HepG2 (cell line): ENCODE results near the gene TRPV2. TPM values are rescaled to one million over a fixed set of nuclear protein-coding genes. Genes with fewer than 3 reads are reported as not detected.
"Not testable (repeated sequence)": the region's sequence is repeated elsewhere in the genome, so short reads cannot be mapped to it uniquely, and the experiment has no call there.

Experiments used
- ATAC-seq: fragments of 200-7000 bp; cut with Tn5 transposase; 3 replicates; pipeline ENCODE4 v1.9.1; 2020; ENCODE audit warnings: mild to moderate bottlenecking, moderate library complexity
- BruUV-seq: library from RNA; stranded (reverse); fragments of 400-500 nt; replicated peaks from 2 replicates; lab custom pipeline; 2021; lab: Mats Ljungman, UMichigan
- CTCF ChIA-PET: fragments of 300-600 bp; formaldehyde crosslinking; extraction: SDS; loops from one replicate; lab custom pipeline; 2021; ENCODE audit warnings: low total read pairs, inconsistent platforms, low intra/inter-chr PET ratio; lab: Yijun Ruan, JAX
- POLR2A ChIA-PET: fragments of 350-600 bp; sonication (Branson Sonifier 250); formaldehyde crosslinking; loops from one replicate; lab custom pipeline; 2020; ENCODE audit warnings: antibody characterized with exemption, inconsistent platforms; lab: Yijun Ruan, JAX
- DNase-seq: peaks from one replicate; pipeline ENCODE4 v3.0.0-alpha.2; 2015; ENCODE audit warnings: low spot score
- FAIRE-seq: peaks from 3 replicates; lab custom pipeline; 2011; peaks lifted over from hg19 to GRCh38; lab: Jason Lieb, UNC
- H2AFZ ChIP-seq: one replicate; pipeline ENCODE4 v1.6.1; 2011; ENCODE audit warnings: low read length, inconsistent platforms
- H3K27ac ChIP-seq: fragments of 300-600 bp; 3 replicates; pipeline ENCODE4 v1.8.0; 2011; ENCODE audit warnings: mixed run types, mild to moderate bottlenecking, mixed read lengths, low read length, inconsistent platforms; ENCODE audit not compliant: insufficient read depth; ENCODE audit errors: extremely low read length
- H3K27me3 ChIP-seq, 2 experiments: fragments of 200-600 bp in 1 of 2; 2 replicates in 1 of 2; 3 replicates in 1 of 2; pipeline versions ENCODE4 v1.6.0 to v1.8.0; 2011; ENCODE audit warnings: low read length in 2 of 2, mild to moderate bottlenecking in 2 of 2, moderate library complexity in 2 of 2, inconsistent platforms in 1 of 2; ENCODE audit not compliant: insufficient read depth in 2 of 2, control insufficient read depth in 1 of 2
- H3K36me3 ChIP-seq, 2 experiments: fragments of 200-600 bp in 1 of 2; replicated peaks in 1 of 2; 2 replicates in 1 of 2; 3 replicates in 1 of 2; pipeline versions ENCODE4 v1.5.1 to v1.8.0; 2011; ENCODE audit warnings: low read length in 2 of 2, inconsistent platforms in 1 of 2; ENCODE audit not compliant: insufficient read depth in 2 of 2, control insufficient read depth in 1 of 2
- H3K4me1 ChIP-seq: 2 replicates; pipeline ENCODE4 v1.5.1; 2012; ENCODE audit warnings: low read length, inconsistent platforms; ENCODE audit not compliant: insufficient read depth
- H3K4me2 ChIP-seq: 2 replicates; pipeline ENCODE4 v1.6.0; 2011; ENCODE audit warnings: low read depth, low read length, inconsistent platforms
- H3K4me3 ChIP-seq, 3 experiments: fragments of 200-600 bp in 1 of 3; sonication (generic), shearing (Covaris generic) in 1 of 3; replicated peaks in 1 of 3; 2 replicates each; pipeline ENCODE4 v1.5.1; 2011 to 2016; ENCODE audit warnings: low read length in 3 of 3, inconsistent platforms in 2 of 3, low read depth in 2 of 3, mild to moderate bottlenecking in 2 of 3, control low read depth in 1 of 3, mixed read lengths in 1 of 3; ENCODE audit not compliant: insufficient read depth in 1 of 3
- H3K79me2 ChIP-seq: one replicate; pipeline ENCODE4 v1.6.1; 2011; ENCODE audit warnings: low read length, inconsistent platforms; ENCODE audit not compliant: insufficient read depth
- H3K9ac ChIP-seq: 2 replicates; pipeline ENCODE4 v1.6.0; 2011; ENCODE audit warnings: mild to moderate bottlenecking, low read depth, low read length, inconsistent platforms; ENCODE audit not compliant: insufficient read depth
- H3K9me3 ChIP-seq: 2 replicates; pipeline ENCODE4 v1.5.1; 2012; ENCODE audit warnings: mild to moderate bottlenecking, low read length
- H4K20me1 ChIP-seq: 2 replicates; pipeline ENCODE4 v1.6.0; 2011; ENCODE audit warnings: inconsistent platforms, mild to moderate bottlenecking, low read length, moderate library complexity; ENCODE audit not compliant: insufficient read depth
- AGO2 ChIP-seq: fragments of 200-400 bp; formaldehyde crosslinking; optimal IDR thresholded peaks from 2 replicates; pipeline ENCODE3; 2017; ENCODE audit warnings: mild to moderate bottlenecking, low read depth, low read length, moderate library complexity
- ARID2 ChIP-seq: sonication (generic); formaldehyde crosslinking; IDR thresholded peaks from 2 replicates; pipeline ENCODE4 v1.8.1; 2022; ENCODE audit warnings: mild to moderate bottlenecking, missing genetic modification reagents, borderline replicate concordance
- ATF7-NPFF ChIP-seq: sonication (generic); formaldehyde crosslinking; IDR thresholded peaks from 2 replicates; pipeline ENCODE4 v1.8.1; 2023; ENCODE audit warnings: mild to moderate bottlenecking, low read depth, missing genetic modification reagents, moderate library complexity
- CENPBD1 ChIP-seq: sonication (generic); formaldehyde crosslinking; IDR thresholded peaks from 2 replicates; pipeline ENCODE4 v1.8.0; 2022; ENCODE audit warnings: missing genetic modification reagents, low read depth, mild to moderate bottlenecking, borderline replicate concordance
- IRF9 ChIP-seq: sonication (generic); formaldehyde crosslinking; IDR thresholded peaks from 2 replicates; pipeline ENCODE4 v1.8.0; 2022; ENCODE audit warnings: missing genetic modification reagents, mild to moderate bottlenecking, borderline replicate concordance
- KLF12 ChIP-seq: sonication (generic); formaldehyde crosslinking; IDR thresholded peaks from 2 replicates; pipeline ENCODE4 v1.4.0; 2020; ENCODE audit warnings: missing genetic modification reagents, borderline replicate concordance
- POLR2AphosphoS2 ChIP-seq: IDR thresholded peaks from 2 replicates; pipeline ENCODE4 v1.6.1; 2011; ENCODE audit warnings: low read depth, low read length, improper control_type of control experiment
- ZNF232 ChIP-seq: sonication (generic); formaldehyde crosslinking; IDR thresholded peaks from 2 replicates; pipeline ENCODE4 v1.4.0; 2020; ENCODE audit warnings: missing genetic modification reagents, borderline replicate concordance
- ZNF263 ChIP-seq: sonication (generic); formaldehyde crosslinking; IDR thresholded peaks from 2 replicates; pipeline ENCODE4 v1.4.0; 2020; ENCODE audit warnings: missing genetic modification reagents
- ZNF605 ChIP-seq: sonication (generic); formaldehyde crosslinking; IDR thresholded peaks from 2 replicates; pipeline ENCODE4 v1.8.0; 2022; ENCODE audit warnings: mild to moderate bottlenecking, missing genetic modification reagents
- ZNF770 ChIP-seq: sonication (generic); formaldehyde crosslinking; IDR thresholded peaks from 2 replicates; pipeline ENCODE4 v1.5.0; 2020; ENCODE audit warnings: mild to moderate bottlenecking, missing genetic modification reagents
- ZXDC ChIP-seq: sonication (generic); formaldehyde crosslinking; IDR thresholded peaks from 2 replicates; pipeline ENCODE4 v1.5.0; 2020; ENCODE audit warnings: mild to moderate bottlenecking, missing genetic modification reagents
- WGBS: methylation state at CpG from one replicate; pipeline ENCODE4 v1.1.6; 2017; ENCODE audit warnings: low lambda C conversion rate; 5-methylcytosine and 5-hydroxymethylcytosine counted together
- in situ Hi-C: cut with HindIII; loops from 2 replicates; pipeline ENCODE4 v1.10.0; 2017; ENCODE audit warnings: low pct_unique_long_range_greater_than_20kb; ENCODE audit not compliant: extremely low pct_ligation_motif_present
- intact Hi-C: fragments of 100-400 bp; cut with micrococcal nuclease; formaldehyde crosslinking; loops from one replicate; pipeline ENCODE4 v1.10.0; 2022; ENCODE audit not compliant: unreplicated experiment
- polyA plus RNA-seq, 8 experiments: library from polyadenylated mRNA; depleted of rRNA in 3 of 8; stranded (reverse) in 7 of 8; unstranded in 1 of 8; fragments of >200 nt; fragmentation: Illumina TruSeq in 4 of 8; extraction: Trizol in 4 of 8; gene quantifications; 2 replicates each; pipeline versions ENCODE4 v1.2.1 to v1.2.3, GENCODE V29; 2011 to 2016; ENCODE audit warnings: low read depth in 4 of 8, missing spikeins in 1 of 8, mixed read lengths in 1 of 8; ENCODE audit not compliant: insufficient read depth in 1 of 8
- total RNA-seq, 5 experiments: library from RNA; depleted of rRNA; stranded (reverse); fragments of >200 nt; fragmentation: Illumina TruSeq; extraction: Trizol; gene quantifications; 2 replicates each; pipeline ENCODE4 v1.2.3, GENCODE V29; 2016; ENCODE audit warnings: low read depth in 1 of 5

Gene TRPV2
- total and polyA plus RNA-seq, 2 of the 13 experiments (the other 11 are each of a cell fraction or from before 2014, with no cell fraction given) = 13.6 to 21.3 TPM

GRCh38 chr17:16439811-16440351, 24.5 kb downstream of the TRPV2 start (continued):
- no peak for TF ChIP-seq ZNF263 (CRISPR knock-in tag)
- no peak for TF ChIP-seq IRF9 (CRISPR knock-in tag)
- TF ChIP-seq POLR2AphosphoS2 = no peak
- TF ChIP-seq ZNF770 = no peak
- TF ChIP-seq ZNF232 (CRISPR knock-in tag) = no peak
- no peak for TF ChIP-seq CENPBD1 (CRISPR knock-in tag)

GRCh38 chr17:16440354-16440753, 25.0 kb downstream of the TRPV2 start:
- peak overlapping the region; percentile 89 for H3K27ac ChIP-seq
- H3K9ac ChIP-seq = peak overlapping the region; percentile 98
- intact Hi-C loops, ATAC-seq, H2AFZ ChIP-seq, H3K27me3 ChIP-seq, H3K9me3 ChIP-seq, DNase-seq, in situ Hi-C loops, FAIRE-seq, BruUV-seq, CTCF ChIA-PET: not testable (repeated sequence)
- H3K36me3 ChIP-seq = peaks cover 16 to 42% of the 10 kb centered on the region in 2 experiments
- peak overlapping the region; percentile 91 to 94 (median 93) for H3K4me3 ChIP-seq
- POLR2A ChIA-PET = interaction anchor here (0.6 to 10.1 kb wide), 8 partner anchors 13 to 225 kb away, joined by 3 to 159 read pairs (median 4); partner anchors contain the start of genes NCOR1 and UBB
- H3K4me1 ChIP-seq = peaks cover 84% of the 10 kb centered on the region
- H3K79me2 ChIP-seq = peaks cover 39% of the 10 kb centered on the region
- WGBS = 11% methylated on average over 4 of the region's 5 CpGs
- peaks cover 47% of the 10 kb centered on the region for H4K20me1 ChIP-seq
- TF ChIP-seq KLF12 (CRISPR knock-in tag) (0 out of 2 replicates have a peak, but pooled peaks have one; percentile 16), ARID2 (CRISPR knock-in tag) (0 out of 2 replicates have a peak, but pooled peaks have one; percentile 71), ZXDC (0 out of 2 replicates have a peak, but pooled peaks have one; percentile 40), ATF7-NPFF (CRISPR knock-in tag) (0 out of 2 replicates have a peak, but pooled peaks have one; percentile 4), AGO2 (peak; percentile 39), ZNF605 (CRISPR knock-in tag) (0 out of 2 replicates have a peak, but pooled peaks have one; percentile 4)
- H3K4me2 ChIP-seq = peak overlapping the region; percentile 96
